Stimulated activated CD4-positive, alpha-beta T cell treated with anti-CD3 and anti-CD28 coated beads, Interleukin-12 subunit alpha, Interleukin-12 subunit beta, amount 100 ng/mL, for 48 hours (primary cell): Measurements from ENCODE around the gene COLEC12.
"Not testable (repeated sequence)": the region's sequence is repeated elsewhere in the genome, so short reads cannot be mapped to it uniquely, and the experiment has no call there.

Experiments
- DNase-seq, 3 donors: peaks; one replicate each; pipeline ENCODE4 v3.0.0-alpha.2; 2020; ENCODE audit warnings: low read depth in 2 of 3, low spot score in 1 of 3

COLEC12 gene

GRCh38 chr18:415047-415446 lies 85.5 kb downstream of the COLEC12 start:
- no peak for DNase-seq

- DNase-seq = no peak
Observed at GRCh38 chr18:413233-413632, 87.3 kb downstream of the COLEC12 start.

- DNase-seq = no peak
Observed at GRCh38 chr18:410047-410455, 90.5 kb downstream of the COLEC12 start.

- DNase-seq = no peak
Observed at GRCh38 chr18:408367-408766, 92.1 kb downstream of the COLEC12 start.

GRCh38 chr18:407626-408224 lies 92.8 kb downstream of the COLEC12 start:
- no peak for DNase-seq

GRCh38 chr18:407191-407590 lies 93.3 kb downstream of the COLEC12 start:
- no peak for DNase-seq

- DNase-seq = no peak
Observed at GRCh38 chr18:406677-407076, 93.8 kb downstream of the COLEC12 start.

- DNase-seq = not testable (repeated sequence)
Observed at GRCh38 chr18:405006-405405, 95.5 kb downstream of the COLEC12 start.

- no peak for DNase-seq
Observed at GRCh38 chr18:404061-404636, 96.4 kb downstream of the COLEC12 start.

- DNase-seq = no peak
Observed at GRCh38 chr18:402129-402528, 98.4 kb downstream of the COLEC12 start.

- no peak for DNase-seq
Observed at GRCh38 chr18:400456-400855, 100.0 kb downstream of the COLEC12 start.

GRCh38 chr18:399631-400135 lies 100.8 kb downstream of the COLEC12 start:
- DNase-seq = no peak

GRCh38 chr18:398935-399630 lies 101.4 kb downstream of the COLEC12 start:
- DNase-seq = no peak

GRCh38 chr18:396556-396955 lies 103.9 kb downstream of the COLEC12 start:
- DNase-seq = no peak

- DNase-seq = no peak
Observed at GRCh38 chr18:396251-396555, 104.3 kb downstream of the COLEC12 start.

- DNase-seq = no peak
Observed at GRCh38 chr18:395456-396250, 104.8 kb downstream of the COLEC12 start.

GRCh38 chr18:394987-395362 lies 105.5 kb downstream of the COLEC12 start:
- DNase-seq = no peak

GRCh38 chr18:394262-394986 lies 106.1 kb downstream of the COLEC12 start:
- DNase-seq = no peak

GRCh38 chr18:393574-393957 lies 106.9 kb downstream of the COLEC12 start:
- no peak for DNase-seq

- DNase-seq = no peak
Observed at GRCh38 chr18:392928-393573, 107.5 kb downstream of the COLEC12 start.
